Heart left ventricle (tissue), 13 donors: Measurements from ENCODE around the gene ARMC8.

Experiments used
- CTCF ChIP-seq, 12 donors: fragments of 200-600 bp; sonication (generic) in 4 of 12; IDR thresholded peaks; one replicate each; pipeline versions ENCODE4 v1.5.0 to v1.8.0; 2018 to 2022; ENCODE audit warnings: antibody characterized with exemption in 12 of 12, mild to moderate bottlenecking in 5 of 12
- POLR2A ChIP-seq, 2 donors: fragments of 450-650 bp; IDR thresholded peaks; one replicate each; pipeline ENCODE4 v1.6.1; 2017; ENCODE audit warnings: antibody characterized with exemption in 2 of 2, mild to moderate bottlenecking in 2 of 2, moderate library complexity in 2 of 2
- donor health status: ischemic (EF 13 %, LVEDD 7.1; RV severe dilation, severe dysfunction).
- donor health status: DM: no; HTN: yes; CAD: no.
- donor health status: DM: no; HTN: no; CAD: no.
- donor health status: ischemic (EF 25% LVEDD 6.9; RV normal size, moderate dysfunction).
- donor health status: ischemic (EF 25% LVEDD 5.7; RV mildly dilated, moderate dysfunction).
- donor health status: ischemic (EF 35%, LVEDD 5.7; RV mildly dilated, moderate dysfunction).
- donor health status: nonischemic (EF 11% LVEDD 7.7; RV severe dilation, severe dysfunction).
- donor health status: DM: yes; HTN: yes; CAD: no.
- donor health status: PGD.
- donor health status: ischemic (EF 29% LVEDD 5.4; RV normal size, mild dysfunction).
- donor health status: nonischemic (EF 23%, LVEDD 6.1; RV moderate dilation, normal function).

- no peak for TF ChIP-seq CTCF (IDR thresholded peaks at IDR 0.05)
- no peak for TF ChIP-seq POLR2A (IDR thresholded peaks at IDR 0.05)
Measured at GRCh38 chr3:138232705-138233364, 45.7 kb downstream of the ARMC8 start.
